Gastrocnemius medialis (tissue), 4 donors: Measurements from ENCODE around the gene POGLUT3. TPM values are rescaled to one million over a fixed set of nuclear protein-coding genes. Genes with fewer than 3 reads are reported as not detected.

Source experiments
- ATAC-seq, 2 donors: fragments of 150-250 bp; one replicate each; pipeline ENCODE4 v1.9.1; 2016
- DNase-seq, 2 donors: peaks; one replicate each; pipeline ENCODE4 v3.0.0-alpha.2; 2019
- H3K27ac ChIP-seq, 4 donors: fragments of 200-600 bp; sonication (generic); 1 replicate in 1 of 4; 2 replicates in 3 of 4; pipeline ENCODE4 v1.5.1; 2016 to 2018; ENCODE audit warnings: mild to moderate bottlenecking in 2 of 4, moderate library complexity in 1 of 4
- H3K27me3 ChIP-seq, 3 donors: fragments of 200-600 bp; sonication (generic) in 2 of 3; 1 replicate in 1 of 3; 2 replicates in 2 of 3; pipeline versions ENCODE4 v1.5.1 to v1.6.0; 2016 to 2019; ENCODE audit warnings: mild to moderate bottlenecking in 1 of 3, moderate library complexity in 1 of 3
- H3K36me3 ChIP-seq, 2 donors: fragments of 200-600 bp; sonication (generic) in 1 of 2; one replicate each; pipeline ENCODE4 v1.5.1; 2017 to 2018
- H3K4me1 ChIP-seq, 2 donors: fragments of 200-600 bp; sonication (generic) in 1 of 2; one replicate each; pipeline ENCODE4 v1.5.1; 2016 to 2017; ENCODE audit warnings: mild to moderate bottlenecking in 2 of 2
- H3K4me3 ChIP-seq, 4 donors: fragments of 200-600 bp; sonication (generic) in 3 of 4; 1 replicate in 1 of 4; 2 replicates in 3 of 4; pipeline ENCODE4 v1.5.1; 2016 to 2019; ENCODE audit warnings: mild to moderate bottlenecking in 2 of 4
- H3K9me3 ChIP-seq, 3 donors: fragments of 200-600 bp; sonication (generic) in 2 of 3; 1 replicate in 1 of 3; 2 replicates in 2 of 3; pipeline ENCODE4 v1.5.1; 2016 to 2019
- CTCF ChIP-seq, 5 experiments: fragments of 450-650 bp in 3 of 5; fragments of 200-600 bp in 2 of 5; sonication (generic) in 2 of 5; IDR thresholded peaks in 4 of 5; conservative IDR thresholded peaks in 1 of 5; 1 replicate in 4 of 5; 2 replicates in 1 of 5; pipeline ENCODE4 v1.5.1; 2016 to 2019; ENCODE audit warnings: antibody characterized with exemption in 5 of 5, mild to moderate bottlenecking in 3 of 5, moderate library complexity in 3 of 5
- POLR2A ChIP-seq, 2 donors: fragments of 450-650 bp; IDR thresholded peaks; one replicate each; pipeline ENCODE4 v1.6.1; 2017; ENCODE audit warnings: antibody characterized with exemption in 2 of 2, mild to moderate bottlenecking in 2 of 2, moderate library complexity in 2 of 2
- in situ Hi-C, 4 donors: fragments of 200-750 bp; cut with MboI; loops; one replicate each; pipeline versions ENCODE4 v1.15.0 to v1.8.0; 2017; ENCODE audit warnings: low sequenced_read_pairs in 4 of 4
- intact Hi-C: fragments of 100-400 bp; cut with DNase I; formaldehyde crosslinking; loops from one replicate; pipeline ENCODE4 v1.15.1; 2023; ENCODE audit warnings: low total_unique reads
- total RNA-seq, 4 donors: library from RNA; depleted of rRNA; stranded (reverse); fragments of >200 nt; gene quantifications; one replicate each; pipeline versions ENCODE4 v1.1.0 to v1.2.3, GENCODE V29; 2016

POGLUT3 gene
- total RNA-seq, 4 donors from 2014 or later, result 2.5 to 4.9 (median 3.6) TPM

GRCh38 chr11:108474664-108475463 lies 23.3 kb downstream of the POGLUT3 start:
- intact Hi-C loops, result no loop called here
- no peak for ATAC-seq
- no peaks in the 10 kb centered on the region for H3K4me1 ChIP-seq
- H3K27ac ChIP-seq, result no peak overlapping the region
- peaks cover 3 to 10% of the 10 kb centered on the region in 2 donors for H3K36me3 ChIP-seq
- H3K27me3 ChIP-seq, result no peaks in the 10 kb centered on the region
- no peak for DNase-seq
- no peaks in the 10 kb centered on the region for H3K9me3 ChIP-seq
- no peak overlapping the region for H3K4me3 ChIP-seq
- TF ChIP-seq POLR2A (IDR thresholded peaks at IDR 0.05), result no peak
- no peak for TF ChIP-seq CTCF (IDR thresholded peaks at IDR 0.05 in 4 of 5, conservative IDR thresholded peaks at IDR 0.05 in 1 of 5)
- in situ Hi-C loops, result loop anchor here in 1 of 4 donors (25.0 kb wide), 1 partner anchor 187 kb away; the partner anchor contains the start of gene DDX10

- peaks cover 0 to 3% of the 10 kb centered on the region in 2 donors for H3K4me1 ChIP-seq
- no peak overlapping the region for H3K4me3 ChIP-seq
- ATAC-seq, result no peak
- no peaks in the 10 kb centered on the region for H3K27me3 ChIP-seq
- TF ChIP-seq POLR2A (IDR thresholded peaks at IDR 0.05) (no peak), CTCF (IDR thresholded peaks at IDR 0.05 in 4 of 5, conservative IDR thresholded peaks at IDR 0.05 in 1 of 5) (no peak)
- no peaks in the 10 kb centered on the region for H3K9me3 ChIP-seq
- DNase-seq, result no peak
- peaks cover 0 to 10% of the 10 kb centered on the region in 2 donors for H3K36me3 ChIP-seq
- in situ Hi-C loops, result loop anchor here in 1 of 4 donors (25.0 kb wide), 1 partner anchor 190 kb away; the partner anchor contains the start of gene DDX10
- intact Hi-C loops, result no loop called here
- H3K27ac ChIP-seq, result no peak overlapping the region
Measured at GRCh38 chr11:108472681-108473080, 25.5 kb downstream of the POGLUT3 start.

- TF ChIP-seq CTCF (IDR thresholded peaks at IDR 0.05 in 4 of 5, conservative IDR thresholded peaks at IDR 0.05 in 1 of 5) (no peak), POLR2A (IDR thresholded peaks at IDR 0.05) (no peak)
- Histone ChIP-seq H3K27ac (no peak overlapping the region), H3K9me3 (no peaks in the 10 kb centered on the region), H3K27me3 (no peaks in the 10 kb centered on the region), H3K36me3 (no peaks in the 10 kb centered on the region), H3K4me3 (no peak overlapping the region), H3K4me1 (peaks cover 3 to 8% of the 10 kb centered on the region in 2 donors)
- intact Hi-C loops, result loop anchor here (5.0 kb wide), 1 partner anchor 1011 kb away; the partner anchor contains the start of gene CWF19L2
- DNase-seq, result no peak
- no peak for ATAC-seq
- in situ Hi-C loops, result loop anchor here in 2 of 4 donors (5.0 to 25.0 kb wide), 2 partner anchors 194 to 246 kb away; partner anchors contain the start of genes ATM (in 1 of the 2), DDX10 (in 1 of the 2) and NPAT (in 1 of the 2)
Measured at GRCh38 chr11:108468478-108468864, 29.7 kb downstream of the POGLUT3 start.

- Histone ChIP-seq H3K4me3 (peak within 1 kb of the TSS; percentile 66 to 88 (median 79)), H3K27ac (peak within 1 kb of the TSS; percentile 92 to 98 (median 96)), H3K9me3 (no peaks in the 10 kb centered on the region), H3K36me3 (no peaks in the 10 kb centered on the region), H3K27me3 (no peaks in the 10 kb centered on the region), H3K4me1 (peaks cover 3 to 8% of the 10 kb centered on the region in 2 donors)
- intact Hi-C loops, result loop anchor here (1.0 to 5.0 kb wide), 6 partner anchors 30 to 1010 kb away; partner anchors contain the start of genes ATM, CWF19L2, DDX10 and EXPH5
- DNase-seq (peak; percentile 95 to 96), ATAC-seq (peak; percentile 99 to 100)
- in situ Hi-C loops, result loop anchor here in 2 of 4 donors (5.0 to 25.0 kb wide), 2 partner anchors 195 to 245 kb away; partner anchors contain the start of genes ATM (in 1 of the 2), DDX10 (in 1 of the 2) and NPAT (in 1 of the 2)
- TF ChIP-seq CTCF (IDR thresholded peaks at IDR 0.05 in 4 of 5, conservative IDR thresholded peaks at IDR 0.05 in 1 of 5) (no peak), POLR2A (IDR thresholded peaks at IDR 0.05) (peak; percentile 88 to 94)
Measured at GRCh38 chr11:108467091-108467823, 30.9 kb downstream of the POGLUT3 start, which contains the start of gene C11orf65. Gene C11orf65 (minus strand): TSS chr11:108467529. CDS start chr11:108461559, 5,970 bp downstream.
